NCI-H2227 (cell line): ENCODE data around the gene OPN4.

ENCODE experiments used
- DNase-seq: peaks from one replicate; lab custom pipeline; 2025; ENCODE audit not compliant: unreplicated experiment; lab: John Stamatoyannopoulos, UW

The OPN4 gene

GRCh38 chr10:86699125-86699524 lies 44.8 kb downstream of the OPN4 start:
- DNase-seq = no peak

DNA sequence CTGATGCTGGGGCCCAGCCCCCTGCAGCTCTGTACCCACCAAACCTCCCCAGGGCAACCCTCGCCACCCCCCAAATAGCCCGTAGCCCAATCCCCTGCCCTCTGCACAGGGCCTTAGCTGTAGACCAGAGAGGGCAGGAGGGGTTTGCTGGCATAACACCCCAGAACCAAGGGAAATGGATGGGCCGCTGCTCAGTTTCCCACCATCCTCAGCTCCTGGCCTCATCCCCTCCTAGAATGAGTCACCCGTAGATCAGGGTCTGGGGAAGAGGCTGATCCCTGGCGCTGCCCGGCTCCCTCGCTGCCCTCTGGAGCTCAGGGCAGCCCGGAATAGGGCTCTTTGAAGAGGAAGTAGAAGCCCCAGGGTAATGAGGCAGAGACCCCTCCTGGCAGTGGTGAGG lies 45.2 kb downstream of the OPN4 start:
- no peak for DNase-seq

DNA sequence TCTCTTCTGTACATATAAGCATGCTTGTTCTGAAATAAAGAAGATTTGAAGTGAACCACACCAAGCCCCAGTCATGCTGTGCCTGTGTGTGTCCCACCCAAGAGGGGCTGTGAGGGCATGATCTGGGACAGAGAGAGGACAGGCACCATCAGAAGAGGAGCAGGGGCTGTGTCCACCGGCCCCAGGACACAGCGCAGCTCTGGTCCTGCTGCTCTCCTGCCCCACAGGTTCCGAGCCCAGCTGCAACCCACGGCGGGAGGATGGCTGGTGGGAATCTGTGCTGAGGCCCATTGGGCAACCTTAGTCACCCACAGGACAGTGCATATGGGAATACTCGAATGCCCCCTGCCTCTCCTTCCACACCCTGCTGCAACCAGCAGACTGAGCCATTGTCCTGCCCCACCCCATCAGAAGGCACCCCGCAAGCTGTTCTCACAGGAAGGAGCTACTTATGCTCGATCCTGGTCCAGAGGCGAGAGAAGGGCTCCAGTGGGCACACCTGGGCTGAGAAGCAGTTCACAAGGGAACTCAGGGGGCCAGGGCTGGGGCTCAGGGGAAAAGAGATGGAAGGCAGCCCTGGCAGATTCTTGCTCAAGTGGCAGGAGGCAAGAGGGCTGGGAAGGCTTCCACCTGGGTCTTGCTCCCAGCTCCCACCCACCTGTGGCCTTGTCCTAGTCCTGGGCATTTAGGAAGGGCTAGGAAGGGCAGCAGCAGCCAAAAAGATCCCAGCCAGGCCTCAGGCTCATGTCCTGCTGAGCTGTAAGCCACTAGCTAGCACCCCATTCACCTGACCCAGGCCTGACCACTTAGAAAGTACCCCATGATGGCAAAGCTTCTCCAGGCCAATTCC lies 45.9 kb downstream of the OPN4 start:
- DNase-seq = no peak

DNA sequence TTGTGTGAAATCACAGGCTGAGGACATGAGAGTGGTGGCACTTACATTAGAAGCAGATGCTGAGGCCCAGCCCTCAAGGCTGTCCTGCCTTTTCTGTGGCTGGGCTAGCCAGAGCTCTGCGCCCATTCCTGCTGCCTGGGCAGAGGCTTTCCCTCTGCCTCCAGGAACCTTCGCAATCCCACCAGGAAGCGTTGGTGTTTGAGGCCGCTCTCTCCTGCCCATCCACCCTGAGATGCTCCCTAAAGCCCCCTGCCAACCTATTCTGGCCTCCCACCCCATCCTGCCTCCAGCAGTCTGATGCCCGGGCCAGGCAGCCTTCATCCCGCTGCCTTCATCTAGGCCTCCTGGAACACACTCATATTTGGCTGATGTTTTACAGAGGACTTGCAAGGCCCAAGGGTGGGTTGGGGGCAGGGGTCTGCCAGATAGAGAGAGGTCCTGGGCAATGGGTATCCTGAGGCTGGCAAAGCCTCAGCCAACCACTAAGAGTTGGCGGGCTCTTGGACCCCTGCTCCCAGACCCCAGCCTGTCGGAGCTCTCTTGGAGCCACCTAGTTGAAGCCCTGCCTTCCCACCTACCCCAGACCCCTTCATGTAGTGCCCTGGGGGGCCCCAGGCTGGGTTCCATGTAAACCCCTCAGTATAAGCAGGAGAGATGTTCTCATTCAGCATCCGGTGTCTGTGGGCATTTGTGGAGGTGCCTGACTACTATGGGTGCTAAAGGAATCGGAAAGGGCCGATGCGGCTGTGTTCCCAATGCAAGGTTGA lies 46.7 kb downstream of the OPN4 start:
- DNase-seq = no peak

DNA sequence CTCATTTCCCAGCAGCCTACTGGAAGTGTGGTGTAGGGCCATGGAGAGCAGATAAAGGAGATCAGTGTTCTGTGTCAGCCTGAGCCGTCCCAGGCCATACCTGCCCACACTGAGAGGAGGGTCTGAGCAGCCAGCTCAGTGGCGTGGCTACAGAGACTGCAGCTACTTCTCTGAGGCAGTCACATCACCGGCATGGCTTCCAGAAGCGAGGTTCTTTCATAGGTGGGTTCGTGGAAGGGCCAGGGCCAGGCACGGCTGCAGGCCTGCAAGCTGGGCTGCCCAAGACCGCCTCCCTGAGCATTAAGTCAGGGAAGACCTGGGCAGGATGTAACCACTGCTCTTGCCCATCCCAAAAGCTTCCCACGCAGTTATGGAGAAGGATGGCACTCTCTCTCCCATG lies 48.8 kb downstream of the OPN4 start:
- no peak for DNase-seq

GRCh38 chr10:86705139-86705538 lies 50.8 kb downstream of the OPN4 start:
- no peak for DNase-seq

DNA sequence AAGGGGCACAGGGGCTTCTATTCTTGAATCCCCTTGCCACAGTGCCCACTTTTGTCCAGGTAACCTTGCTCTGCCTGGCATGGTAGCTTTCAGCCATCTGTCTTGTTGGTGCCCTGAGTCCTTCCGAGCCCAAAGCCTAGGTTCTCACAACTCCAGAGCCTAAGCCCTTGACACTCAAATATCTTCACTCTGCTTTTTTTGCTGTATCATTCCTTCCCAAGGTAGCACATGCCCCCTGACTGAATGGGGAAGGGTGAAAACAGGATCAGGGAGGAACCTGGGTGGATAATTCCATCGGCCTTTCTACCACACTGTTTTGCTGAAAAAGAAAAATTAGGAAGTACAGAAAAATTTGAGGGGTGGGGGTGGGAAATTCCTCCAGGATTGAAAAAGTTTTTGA lies 51.6 kb downstream of the OPN4 start:
- DNase-seq = no peak

DNA sequence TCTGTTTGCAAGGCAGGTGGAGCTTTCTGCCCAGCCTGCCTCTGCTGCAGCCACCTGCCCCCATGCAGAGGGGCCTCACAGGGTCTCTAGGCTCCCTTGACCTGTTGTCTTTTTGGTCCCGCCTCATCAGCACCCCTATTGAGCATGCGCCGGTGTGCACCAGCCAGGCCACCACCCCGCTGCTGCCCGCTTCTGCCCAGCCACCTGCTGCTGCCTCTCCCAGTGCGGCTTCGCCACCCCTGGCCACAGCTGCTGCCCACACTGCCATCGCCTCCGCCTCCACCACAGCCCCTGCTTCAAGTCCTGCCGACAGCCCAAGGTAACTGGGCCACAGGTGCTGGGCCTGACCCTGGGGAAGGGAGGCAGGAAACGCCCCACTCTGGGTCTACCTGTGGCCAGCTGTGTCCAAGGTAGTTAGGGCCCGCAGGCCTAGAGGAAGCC lies 52.1 kb downstream of the OPN4 start:
- no peak for DNase-seq

DNA sequence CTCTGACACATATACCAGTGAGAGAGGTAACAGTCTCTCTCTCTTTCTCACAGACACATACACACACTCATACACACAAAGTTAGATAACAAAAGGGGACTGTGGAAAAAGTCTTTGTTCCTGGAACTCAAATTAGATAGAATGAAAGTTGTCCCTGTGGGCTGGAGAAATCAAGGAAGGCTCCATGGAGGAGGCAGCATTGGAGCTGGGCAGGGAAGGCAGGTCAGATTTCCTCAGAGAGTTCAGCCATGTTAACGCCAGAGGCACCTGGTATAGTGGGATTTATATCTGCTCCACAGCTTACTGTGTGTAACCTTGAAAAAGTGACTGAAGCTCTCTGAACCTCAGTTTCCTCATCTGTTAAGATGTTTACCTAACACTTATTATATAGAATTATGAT lies 52.6 kb downstream of the OPN4 start:
- DNase-seq = no peak

GRCh38 chr10:86707505-86707904 lies 53.2 kb downstream of the OPN4 start:
- no peak for DNase-seq

DNA sequence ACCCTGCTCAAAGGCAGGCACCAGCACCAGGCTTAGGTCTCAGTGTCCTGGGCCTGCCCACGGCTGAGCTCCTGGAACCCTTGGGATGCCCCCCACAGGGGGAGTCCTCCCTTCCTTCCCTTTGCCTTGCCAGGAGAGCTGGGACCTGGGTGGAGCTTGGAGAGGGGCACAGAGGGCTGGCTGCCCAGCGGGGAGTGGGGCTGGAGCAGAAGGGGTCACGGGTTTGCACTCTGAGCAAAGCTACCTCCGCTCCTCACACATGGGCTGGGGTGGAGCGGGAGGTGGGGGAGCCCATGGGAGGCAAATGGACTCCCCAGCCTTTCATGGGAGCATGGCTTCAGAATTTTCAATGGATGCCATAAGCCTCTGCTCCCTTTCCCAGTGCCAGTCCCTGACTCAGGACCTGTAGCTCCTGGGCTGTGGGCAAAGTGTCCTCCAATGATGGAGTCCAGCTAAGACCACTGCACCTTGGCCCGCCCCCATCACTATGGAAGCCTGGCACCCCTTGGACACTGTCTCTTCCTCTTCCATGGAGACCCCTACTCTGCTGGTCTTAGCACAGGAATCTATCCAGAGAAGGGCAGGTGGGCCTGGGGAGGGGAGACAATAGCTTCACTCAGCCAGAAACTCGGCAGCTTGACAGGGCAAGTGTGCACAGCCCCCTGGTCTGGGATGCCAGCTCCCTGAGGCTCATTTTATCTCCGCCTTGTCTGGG lies 53.9 kb downstream of the OPN4 start:
- DNase-seq = no peak

DNA sequence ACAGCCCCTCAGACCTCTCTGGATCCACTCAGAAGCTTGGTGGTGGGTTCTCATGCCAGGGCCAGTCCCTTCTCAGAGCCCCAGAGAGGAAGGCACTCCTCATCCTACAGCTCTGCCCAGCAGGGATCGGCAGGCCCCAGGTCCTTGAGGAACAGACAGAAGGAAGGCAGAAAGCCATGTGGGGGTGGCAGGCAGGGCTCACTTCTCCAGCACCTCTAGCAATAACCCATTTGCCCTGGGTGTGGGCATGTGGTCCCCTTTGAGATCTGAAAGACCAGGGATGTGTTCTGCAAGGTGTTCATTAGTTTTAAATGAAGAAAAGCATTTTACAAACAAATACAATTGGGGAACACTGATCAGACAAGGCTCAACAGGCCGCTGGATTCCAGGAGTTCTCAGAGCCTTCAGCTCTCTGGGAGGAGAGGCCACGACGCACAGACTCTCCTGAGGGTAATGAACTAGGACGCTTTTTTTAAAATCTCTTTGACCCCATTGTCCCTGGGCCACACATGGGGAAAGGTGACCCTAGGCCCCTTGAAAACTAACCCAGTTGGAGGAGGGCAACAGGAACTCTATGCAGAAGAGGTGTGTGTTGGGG lies 54.5 kb downstream of the OPN4 start:
- no peak for DNase-seq

- DNase-seq = no peak
Measured at GRCh38 chr10:86709396-86710185, 55.2 kb downstream of the OPN4 start.

DNA sequence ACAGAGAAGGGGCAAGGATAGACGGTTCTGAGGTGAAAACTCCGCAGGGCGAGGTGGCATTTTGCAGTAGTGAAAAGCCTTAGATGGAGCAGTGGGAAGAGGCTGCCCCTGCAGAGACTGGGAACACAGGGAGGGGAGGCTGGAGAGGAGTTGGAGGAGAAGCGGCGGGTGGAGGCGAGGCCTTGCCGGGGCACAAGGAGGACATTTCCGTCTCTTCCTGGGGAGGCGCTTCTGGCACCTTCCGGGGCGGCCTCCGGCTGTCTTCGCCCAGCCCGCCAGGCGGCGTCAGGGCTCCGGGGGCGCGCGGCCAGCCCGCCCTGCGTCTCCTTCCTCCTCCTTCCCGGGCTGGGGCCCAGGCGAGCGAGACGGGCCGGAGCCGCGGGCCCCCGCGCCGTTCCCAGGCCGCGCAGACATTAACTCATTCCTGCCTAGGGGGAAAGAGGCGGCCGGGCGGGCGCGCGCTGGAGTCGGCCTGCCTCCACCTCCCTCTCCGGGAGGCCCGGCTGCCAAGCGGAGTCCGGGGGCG lies 56.7 kb downstream of the OPN4 start:
- peak; percentile 88 for DNase-seq

GRCh38 chr10:86711513-86712316 lies 57.4 kb downstream of the OPN4 start:
- peak; percentile 72 for DNase-seq

GRCh38 chr10:86712317-86712707 lies 58.0 kb downstream of the OPN4 start:
- DNase-seq = peak; percentile 65

DNA sequence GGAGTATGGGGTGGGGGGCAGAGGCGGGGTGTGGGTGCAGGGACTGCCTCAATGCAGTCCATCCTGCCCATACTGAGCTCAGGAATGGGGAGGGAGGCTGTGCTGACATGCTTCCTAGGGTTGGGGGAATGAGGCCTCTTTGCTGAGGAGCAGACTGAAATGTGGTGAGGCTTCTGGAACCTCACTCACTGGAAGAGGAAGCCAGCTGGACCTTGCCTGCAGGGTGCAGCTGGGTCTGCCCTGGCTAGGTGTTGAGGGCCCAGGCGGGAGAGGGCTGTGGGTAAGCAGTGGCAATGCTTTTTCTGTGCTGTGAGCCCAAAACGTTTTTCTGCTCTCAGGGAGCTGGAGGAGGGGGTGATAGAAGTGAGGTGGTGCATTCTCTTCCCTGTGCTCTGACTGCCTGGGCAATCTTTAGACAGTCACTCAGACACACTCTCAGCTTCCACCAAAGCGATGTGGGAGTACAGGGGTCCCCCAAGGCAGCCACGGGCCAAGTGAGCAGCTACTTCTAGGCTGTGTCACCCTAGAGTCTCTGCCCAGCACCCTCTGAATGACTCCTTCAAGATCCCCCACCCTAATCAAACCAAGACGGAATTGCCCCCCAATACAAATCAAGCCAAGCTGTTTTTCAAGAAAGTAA lies 60.9 kb downstream of the OPN4 start:
- DNase-seq = no peak

GRCh38 chr10:86715836-86716235 lies 61.5 kb downstream of the OPN4 start:
- no peak for DNase-seq
